Measurements from ENCODE around the gene GRK1.

Gene GRK1

GRCh38 chr13:113770937-113771336, 103.9 kb downstream of the GRK1 start:
- Histone ChIP-seq H3K27ac (ENCODE audit: low read depth, low read length) (no peak overlapping the region), H3K27me3 (ENCODE audit: low read length) (no peaks in the 10 kb centered on the region), H3K4me2 (ENCODE audit: low read depth, low read length, poor library complexity, severe bottlenecking) (no peak overlapping the region), H3K9ac (ENCODE audit: low read length) (no peak overlapping the region), H2AFZ (ENCODE audit: low read depth, low read length, severe bottlenecking) (no peak overlapping the region), H3F3A (ENCODE audit: insufficient read depth) (no peaks in the 10 kb centered on the region), H3K9me2 (replicated peaks; ENCODE audit: insufficient read depth, low read length) (no peaks in the 10 kb centered on the region), H3K36me3 (ENCODE audit: low read length) (no peaks in the 10 kb centered on the region), H3K4me3 (ENCODE audit: insufficient read depth, low read length, poor library complexity, severe bottlenecking) (no peak overlapping the region), H4K20me1 (ENCODE audit: low read depth, low read length) (no peaks in the 10 kb centered on the region), H3K79me2 (ENCODE audit: insufficient read depth, low read length) (no peaks in the 10 kb centered on the region), H3K9me3 (ENCODE audit: insufficient read depth, low read length) (no peaks in the 10 kb centered on the region)
- TF ChIP-seq EZH2phosphoT487 (conservative IDR thresholded peaks at IDR 0.05; ENCODE audit: low read length): no peak
- TF ChIP-seq, protein P1, sequence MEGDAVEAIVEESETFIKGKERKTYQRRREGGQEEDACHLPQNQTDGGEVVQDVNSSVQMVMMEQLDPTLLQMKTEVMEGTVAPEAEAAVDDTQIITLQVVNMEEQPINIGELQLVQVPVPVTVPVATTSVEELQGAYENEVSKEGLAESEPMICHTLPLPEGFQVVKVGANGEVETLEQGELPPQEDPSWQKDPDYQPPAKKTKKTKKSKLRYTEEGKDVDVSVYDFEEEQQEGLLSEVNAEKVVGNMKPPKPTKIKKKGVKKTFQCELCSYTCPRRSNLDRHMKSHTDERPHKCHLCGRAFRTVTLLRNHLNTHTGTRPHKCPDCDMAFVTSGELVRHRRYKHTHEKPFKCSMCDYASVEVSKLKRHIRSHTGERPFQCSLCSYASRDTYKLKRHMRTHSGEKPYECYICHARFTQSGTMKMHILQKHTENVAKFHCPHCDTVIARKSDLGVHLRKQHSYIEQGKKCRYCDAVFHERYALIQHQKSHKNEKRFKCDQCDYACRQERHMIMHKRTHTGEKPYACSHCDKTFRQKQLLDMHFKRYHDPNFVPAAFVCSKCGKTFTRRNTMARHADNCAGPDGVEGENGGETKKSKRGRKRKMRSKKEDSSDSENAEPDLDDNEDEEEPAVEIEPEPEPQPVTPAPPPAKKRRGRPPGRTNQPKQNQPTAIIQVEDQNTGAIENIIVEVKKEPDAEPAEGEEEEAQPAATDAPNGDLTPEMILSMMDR (IDR thresholded peaks at IDR 0.05; ENCODE audit: insufficient read depth, low read length, poor library complexity, severe bottlenecking): no peak

DNA sequence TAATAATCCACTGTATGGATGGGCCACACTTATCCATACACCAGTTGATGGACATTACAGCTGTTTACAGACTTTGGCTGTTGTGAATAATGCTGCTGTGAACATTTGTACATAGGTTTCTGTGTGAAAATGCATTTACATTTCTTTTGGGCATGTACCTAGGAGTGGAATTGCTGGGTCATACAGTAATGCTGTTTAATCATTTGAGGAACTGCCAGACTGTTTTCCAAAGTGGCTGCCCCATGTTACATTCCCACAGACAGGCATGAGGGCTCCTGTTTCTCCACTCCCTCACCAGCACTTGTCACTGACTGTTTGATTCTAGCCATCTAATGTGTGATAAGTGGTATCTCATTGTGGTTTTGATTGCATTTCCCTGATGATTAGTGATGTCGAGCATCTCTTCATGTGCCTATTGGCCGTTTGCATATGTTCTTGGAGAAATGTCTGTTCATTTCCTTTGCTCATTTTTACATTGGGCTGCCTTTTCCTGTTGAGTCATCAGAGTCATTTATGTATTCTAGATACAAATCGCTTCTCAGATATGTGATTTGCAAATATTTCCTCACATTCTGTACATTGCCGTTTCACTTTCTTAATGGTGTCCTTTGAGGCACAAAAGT, 104.8 kb downstream of the GRK1 start:
- no peak for TF ChIP-seq EZH2phosphoT487 (conservative IDR thresholded peaks at IDR 0.05; ENCODE audit: low read length)
- TF ChIP-seq, protein P1 (IDR thresholded peaks at IDR 0.05; ENCODE audit: insufficient read depth, low read length, poor library complexity, severe bottlenecking): no peak
- Histone ChIP-seq H3K9me2 (replicated peaks; ENCODE audit: insufficient read depth, low read length) (no peaks in the 10 kb centered on the region), H4K20me1 (ENCODE audit: low read depth, low read length) (no peaks in the 10 kb centered on the region), H3K27me3 (ENCODE audit: low read length) (no peaks in the 10 kb centered on the region), H3K9me3 (ENCODE audit: insufficient read depth, low read length) (no peaks in the 10 kb centered on the region), H3K36me3 (ENCODE audit: low read length) (no peaks in the 10 kb centered on the region), H3K27ac (ENCODE audit: low read depth, low read length) (no peak overlapping the region), H2AFZ (ENCODE audit: low read depth, low read length, severe bottlenecking) (no peak overlapping the region), H3F3A (ENCODE audit: insufficient read depth) (no peaks in the 10 kb centered on the region), H3K4me3 (ENCODE audit: insufficient read depth, low read length, poor library complexity, severe bottlenecking) (no peak overlapping the region), H3K4me2 (ENCODE audit: low read depth, low read length, poor library complexity, severe bottlenecking) (no peak overlapping the region), H3K79me2 (ENCODE audit: insufficient read depth, low read length) (no peaks in the 10 kb centered on the region), H3K9ac (ENCODE audit: low read length) (no peak overlapping the region)

DNA sequence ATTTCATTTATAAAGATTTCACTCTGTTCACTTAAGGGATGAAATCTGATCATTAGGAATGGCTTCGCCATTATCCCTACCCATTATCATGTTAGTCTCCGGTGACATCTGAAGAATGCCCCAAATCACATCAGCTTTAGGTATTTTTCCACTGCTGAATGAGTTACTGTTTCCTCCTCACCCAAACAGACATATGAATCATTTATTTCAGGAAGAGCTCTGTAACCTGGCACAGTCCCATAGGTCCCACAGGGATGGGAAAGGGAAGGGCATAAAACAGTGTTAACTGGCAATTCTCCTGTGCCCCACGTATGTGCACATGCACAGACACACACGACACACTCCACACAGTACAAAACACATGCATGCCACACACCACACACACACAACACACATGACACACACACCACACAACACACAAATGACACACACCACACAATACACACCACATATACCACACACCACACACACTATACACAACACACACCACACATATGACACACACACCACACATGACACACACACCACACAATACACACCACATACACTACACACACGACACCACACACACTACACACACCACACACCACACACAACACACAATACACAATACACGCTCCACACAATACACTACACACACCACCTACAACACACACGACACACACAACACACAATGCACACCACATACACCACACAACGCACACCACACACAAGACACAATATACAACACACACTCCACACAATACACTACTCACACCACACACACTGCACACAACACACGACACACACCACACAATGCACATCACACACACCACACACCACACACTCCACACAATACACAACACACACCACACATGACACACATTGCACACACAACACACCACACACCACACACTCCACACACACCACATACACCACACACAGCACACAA, 107.4 kb downstream of the GRK1 start:
- Histone ChIP-seq H3K36me3 (ENCODE audit: low read length) (no peaks in the 10 kb centered on the region), H4K20me1 (ENCODE audit: low read depth, low read length) (no peaks in the 10 kb centered on the region), H3K27me3 (ENCODE audit: low read length) (no peaks in the 10 kb centered on the region), H2AFZ (ENCODE audit: low read depth, low read length, severe bottlenecking) (no peak overlapping the region), H3K4me2 (ENCODE audit: low read depth, low read length, poor library complexity, severe bottlenecking) (no peak overlapping the region), H3K4me3 (ENCODE audit: insufficient read depth, low read length, poor library complexity, severe bottlenecking) (no peak overlapping the region), H3F3A (ENCODE audit: insufficient read depth) (no peaks in the 10 kb centered on the region), H3K9me3 (ENCODE audit: insufficient read depth, low read length) (no peaks in the 10 kb centered on the region), H3K79me2 (ENCODE audit: insufficient read depth, low read length) (no peaks in the 10 kb centered on the region), H3K9me2 (replicated peaks; ENCODE audit: insufficient read depth, low read length) (no peaks in the 10 kb centered on the region), H3K27ac (ENCODE audit: low read depth, low read length) (no peak overlapping the region), H3K9ac (ENCODE audit: low read length) (no peak overlapping the region)
- TF ChIP-seq, protein P1 (IDR thresholded peaks at IDR 0.05; ENCODE audit: insufficient read depth, low read length, poor library complexity, severe bottlenecking): no peak
- TF ChIP-seq EZH2phosphoT487 (conservative IDR thresholded peaks at IDR 0.05; ENCODE audit: low read length): no peak

Measured in SU-DHL-6 (cell line).